GM12878 (cell line): ENCODE measurements around the gene TMEM52. TPM values are rescaled to one million over a fixed set of nuclear protein-coding genes. Genes with fewer than 3 reads are reported as not detected.

Experiments
- ATF2 ChIP-seq: IDR thresholded peaks from 2 replicates; pipeline ENCODE4 v1.6.1; 2012; ENCODE audit warnings: low read length, inconsistent platforms
- ATF7 ChIP-seq: fragments of 450-650 bp; IDR thresholded peaks from 2 replicates; pipeline ENCODE4 v1.6.1; 2016; ENCODE audit warnings: low read depth, mild to moderate bottlenecking
- CBX3 ChIP-seq: fragments of 200-600 bp; sonication (generic); IDR thresholded peaks from 2 replicates; pipeline ENCODE4 v1.6.1; 2016; ENCODE audit warnings: low read depth, borderline replicate concordance
- GABPA ChIP-seq: IDR thresholded peaks from 2 replicates; pipeline ENCODE4 v1.6.1; 2014; ENCODE audit warnings: antibody characterized with exemption, low read depth, mild to moderate bottlenecking, inconsistent platforms
- HDAC6 ChIP-seq: fragments of 200-600 bp; sonication (generic); IDR thresholded peaks from one replicate; pipeline ENCODE4 v1.8.0; 2017; ENCODE audit warnings: antibody characterized with exemption; ENCODE audit not compliant: unreplicated experiment
- HDGF ChIP-seq: fragments of 450-650 bp; IDR thresholded peaks from 2 replicates; pipeline ENCODE4 v1.6.1; 2016; ENCODE audit warnings: antibody characterized with exemption
- IRF3 ChIP-seq: fragments of 450-650 bp; IDR thresholded peaks from 2 replicates; pipeline ENCODE4 v1.6.1; 2014; ENCODE audit warnings: mild to moderate bottlenecking
- IRF4 ChIP-seq: IDR thresholded peaks from 2 replicates; pipeline ENCODE4 v1.6.1; 2011; ENCODE audit warnings: low read depth, low read length
- MAX ChIP-seq: IDR thresholded peaks from 2 replicates; pipeline ENCODE4 v1.6.1; 2012; ENCODE audit warnings: low read depth, low read length, improper control_type of control experiment
- MYB ChIP-seq: fragments of 150-350 bp; IDR thresholded peaks from 2 replicates; pipeline ENCODE4 v1.6.1; 2014; ENCODE audit warnings: mild to moderate bottlenecking, low read depth, low read length, borderline replicate concordance
- NR2F1 ChIP-seq: fragments of 450-650 bp; conservative IDR thresholded peaks from 2 replicates; pipeline ENCODE4 v1.6.1; 2017; ENCODE audit warnings: mild to moderate bottlenecking
- POLR2A ChIP-seq: IDR thresholded peaks from 2 replicates; pipeline ENCODE4 v1.6.1; 2011; ENCODE audit warnings: low read depth, mild to moderate bottlenecking, low read length
- RB1 ChIP-seq: fragments of 450-650 bp; formaldehyde crosslinking; IDR thresholded peaks from 2 replicates; pipeline ENCODE4 v1.6.1; 2017; ENCODE audit warnings: mild to moderate bottlenecking, borderline replicate concordance
- RELB ChIP-seq: fragments of 450-650 bp; IDR thresholded peaks from 2 replicates; pipeline ENCODE4 v1.6.1; 2017; ENCODE audit warnings: low read depth, mild to moderate bottlenecking, moderate library complexity
- RFX5 ChIP-seq: IDR thresholded peaks from 2 replicates; pipeline ENCODE4 v1.6.1; 2011; ENCODE audit warnings: low read depth, low read length, improper control_type of control experiment
- SREBF1 ChIP-seq: IDR thresholded peaks from 2 replicates; pipeline ENCODE4 v1.6.1; 2012; ENCODE audit warnings: mild to moderate bottlenecking, low read length
- TCF12 ChIP-seq: IDR thresholded peaks from 2 replicates; pipeline ENCODE4 v1.6.1; 2011; ENCODE audit warnings: low read depth, mild to moderate bottlenecking, low read length
- YBX1 ChIP-seq: fragments of 450-650 bp; IDR thresholded peaks from 2 replicates; pipeline ENCODE4 v1.6.1; 2016; ENCODE audit warnings: antibody characterized with exemption
- ZBED1 ChIP-seq: IDR thresholded peaks from 2 replicates; pipeline ENCODE4 v1.6.1; 2016; ENCODE audit warnings: borderline replicate concordance
- ZNF274 ChIP-seq: IDR thresholded peaks from one replicate; pipeline ENCODE4 v1.8.0; 2011; ENCODE audit not compliant: insufficient read length, insufficient read depth
- ZNF622 ChIP-seq: fragments of 450-650 bp; IDR thresholded peaks from 2 replicates; pipeline ENCODE4 v1.6.1; 2017; ENCODE audit warnings: mild to moderate bottlenecking, inconsistent platforms
- ZNF687 ChIP-seq: fragments of 450-650 bp; IDR thresholded peaks from 2 replicates; pipeline ENCODE4 v1.6.1; 2017; ENCODE audit warnings: mild to moderate bottlenecking, moderate library complexity
- ZSCAN29 ChIP-seq: fragments of 450-650 bp; IDR thresholded peaks from 2 replicates; pipeline ENCODE4 v1.6.1; 2017; ENCODE audit warnings: mild to moderate bottlenecking, moderate library complexity
- polyA plus RNA-seq, 11 experiments: library from polyadenylated mRNA; depleted of rRNA in 4 of 11; unstranded in 6 of 11; stranded (reverse) in 5 of 11; fragments of >200 nt; fragmentation: Nextera tagmentation in 4 of 11; fragmentation: Illumina TruSeq in 1 of 11; extraction: Ambion mirVana in 4 of 11; extraction: Trizol in 1 of 11; gene quantifications; 1 replicate in 1 of 11; 2 replicates in 10 of 11; pipeline versions ENCODE4 v1.2.1 to v1.2.3, GENCODE V29; 2011 to 2016; ENCODE audit warnings: inconsistent platforms in 2 of 11, missing spikeins in 2 of 11, low read depth in 1 of 11
- total RNA-seq, 4 experiments: library from RNA; depleted of rRNA in 3 of 4; stranded (reverse); fragments of >200 nt in 3 of 4; fragmentation: Illumina TruSeq in 1 of 4; extraction: Trizol in 1 of 4; gene quantifications; 2 replicates each; pipeline versions ENCODE4 v1.2.1 to v1.2.3, GENCODE V29; 2013 to 2021
- TF ChIP-seq, protein P1 (sequence below): fragments of 450-650 bp; IDR thresholded peaks from 2 replicates; pipeline ENCODE4 v1.6.1; 2017; ENCODE audit warnings: borderline replicate concordance

The TMEM52 gene
- total and polyA plus RNA-seq, 10 of the 15 experiments (the other 5 are each of a cell fraction or from before 2014, with no cell fraction given): 0.17 to 0.33 (median 0.24) TPM; not detected in 7

DNA sequence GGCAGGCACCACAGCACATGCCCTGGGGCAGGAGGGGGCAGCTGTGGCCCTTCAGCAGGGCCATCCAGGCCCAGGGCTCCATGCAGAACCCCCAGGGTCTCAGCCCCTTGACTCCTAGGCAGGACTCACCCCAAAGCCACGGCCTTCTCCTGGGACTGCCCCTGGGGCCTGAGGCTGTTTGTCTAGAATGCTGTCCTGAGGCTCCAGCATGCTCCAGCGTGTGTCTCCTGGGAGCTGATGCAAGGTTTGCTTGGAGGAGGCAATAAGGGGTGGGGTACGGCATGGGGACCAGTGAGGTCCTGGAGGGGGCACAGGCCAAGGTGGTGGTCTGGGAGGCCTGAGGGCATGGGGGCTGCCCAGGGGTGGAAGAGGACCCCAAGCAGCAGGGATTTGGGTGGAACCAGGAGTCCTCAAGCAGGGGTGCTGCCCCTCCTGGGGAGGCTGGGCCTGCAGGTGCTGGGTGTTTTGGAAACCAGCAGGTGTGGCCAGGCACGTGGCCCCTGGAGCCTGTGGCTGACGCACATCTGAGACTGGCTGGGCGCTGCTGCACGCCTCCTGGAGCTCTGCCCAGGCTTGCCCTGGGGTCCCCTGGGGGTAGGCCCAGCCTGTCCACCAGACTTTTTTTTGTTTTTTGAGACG lies 11.9 kb downstream of the TMEM52 start (continued):
- TF ChIP-seq ZNF687: peak; percentile 68
- TF ChIP-seq ZBED1: no peak
- no peak for TF ChIP-seq IRF4
- no peak for TF ChIP-seq ZSCAN29
- no peak for TF ChIP-seq ZNF274
- TF ChIP-seq CBX3: no peak
- peak; percentile 30; the same call in 1 of the 2 replicates for TF ChIP-seq POLR2A
- TF ChIP-seq NR2F1: 0 out of 2 replicates have a peak, but pooled peaks have one; percentile 10
- no peak for TF ChIP-seq GABPA
- TF ChIP-seq, protein P1, sequence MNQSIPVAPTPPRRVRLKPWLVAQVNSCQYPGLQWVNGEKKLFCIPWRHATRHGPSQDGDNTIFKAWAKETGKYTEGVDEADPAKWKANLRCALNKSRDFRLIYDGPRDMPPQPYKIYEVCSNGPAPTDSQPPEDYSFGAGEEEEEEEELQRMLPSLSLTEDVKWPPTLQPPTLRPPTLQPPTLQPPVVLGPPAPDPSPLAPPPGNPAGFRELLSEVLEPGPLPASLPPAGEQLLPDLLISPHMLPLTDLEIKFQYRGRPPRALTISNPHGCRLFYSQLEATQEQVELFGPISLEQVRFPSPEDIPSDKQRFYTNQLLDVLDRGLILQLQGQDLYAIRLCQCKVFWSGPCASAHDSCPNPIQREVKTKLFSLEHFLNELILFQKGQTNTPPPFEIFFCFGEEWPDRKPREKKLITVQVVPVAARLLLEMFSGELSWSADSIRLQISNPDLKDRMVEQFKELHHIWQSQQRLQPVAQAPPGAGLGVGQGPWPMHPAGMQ: no peak
- no peak for TF ChIP-seq ATF7
- no peak for TF ChIP-seq HDAC6
- no peak for TF ChIP-seq ATF2
- 0 out of 2 replicates have a peak, but pooled peaks have one; percentile 44 for TF ChIP-seq HDGF
- TF ChIP-seq ZNF622: no peak
- 0 out of 2 replicates have a peak, but pooled peaks have one; percentile 14 for TF ChIP-seq RELB
- no peak for TF ChIP-seq MYB
- TF ChIP-seq RB1: no peak
- peak; percentile 40; the same call in 1 of the 2 replicates for TF ChIP-seq MAX
- peak; percentile 93 for TF ChIP-seq TCF12
- no peak for TF ChIP-seq YBX1
- TF ChIP-seq IRF3: no peak
- TF ChIP-seq RFX5: no peak
- TF ChIP-seq SREBF1: no peak
